ENCODE results near the gene PTMS. TPM values are rescaled to one million over a fixed set of nuclear protein-coding genes. Genes with fewer than 3 reads are reported as not detected.
"Not testable (repeated sequence)": the region's sequence is repeated elsewhere in the genome, so short reads cannot be mapped to it uniquely, and the experiment has no call there.

Gene PTMS, protein sequence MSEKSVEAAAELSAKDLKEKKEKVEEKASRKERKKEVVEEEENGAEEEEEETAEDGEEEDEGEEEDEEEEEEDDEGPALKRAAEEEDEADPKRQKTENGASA
- 10 to 100 TPM; 87.1 to 97.7 TPM for total RNA-seq

DNA sequence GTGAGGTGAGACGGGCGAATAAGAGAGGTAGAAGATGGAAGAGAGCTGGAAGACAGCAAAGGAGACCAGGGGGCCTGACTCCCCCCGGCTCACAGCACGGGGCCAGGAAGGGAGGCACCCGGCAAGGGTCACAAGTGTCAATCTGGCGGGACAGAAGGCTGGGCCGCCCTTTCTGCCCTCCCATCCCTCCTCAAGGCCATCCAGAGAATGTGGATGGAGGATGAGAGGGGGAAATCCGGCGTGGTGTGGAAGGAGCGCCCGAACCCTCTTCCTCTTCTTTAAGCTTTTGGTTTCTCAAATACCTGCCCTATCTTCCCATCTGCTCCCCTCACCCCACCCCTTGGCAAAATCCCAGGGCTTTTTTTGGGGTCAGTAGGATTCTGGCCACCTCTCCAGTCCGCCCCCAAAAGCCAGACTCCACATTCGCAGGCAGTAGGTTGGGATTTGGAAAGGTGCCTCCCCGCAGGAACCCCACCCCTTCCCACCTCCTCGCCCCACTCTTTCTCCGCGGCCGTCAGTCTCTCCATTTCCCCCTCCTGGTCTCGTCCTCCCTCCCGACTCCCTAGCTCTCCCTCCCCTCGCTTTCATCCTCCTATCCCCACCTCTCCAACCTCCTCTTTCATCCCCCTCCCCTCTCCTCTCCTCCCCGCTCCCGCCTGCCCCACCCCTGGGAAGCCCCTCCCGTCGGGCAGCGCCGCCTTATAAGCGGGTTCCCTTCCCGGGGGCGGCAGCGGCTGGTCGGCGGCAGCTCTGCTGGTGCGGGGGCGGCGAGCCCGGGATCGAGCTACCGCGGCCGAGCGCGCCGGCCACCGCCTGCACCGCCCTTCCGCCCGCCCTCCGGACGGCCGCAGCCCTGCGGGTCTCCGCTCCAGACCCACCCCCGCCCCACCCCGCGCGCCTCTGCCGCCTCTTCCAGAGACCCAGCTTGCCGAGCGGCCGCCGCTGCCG, at the start of gene PTMS:
TSS of gene PTMS (plus strand) at position 730 of the 948 bp plus-strand sequence. CDS start 343 bp downstream, outside the sequence.
- ChIA-PET CTCF (interaction anchor here (0.8 to 4.2 kb wide), 26 partner anchors 8 to 343 kb away, joined by 3 to 45 read pairs (median 4); partner anchors contain the start of genes C12orf57, COPS7A, GPR162 and MLF2), POLR2A (interaction anchor here (0.5 to 2.9 kb wide), 8 partner anchors 8 to 172 kb away, joined by 3 to 14 read pairs (median 4); partner anchors contain the start of genes MLF2, SPSB2 and ZNF384)

DNA sequence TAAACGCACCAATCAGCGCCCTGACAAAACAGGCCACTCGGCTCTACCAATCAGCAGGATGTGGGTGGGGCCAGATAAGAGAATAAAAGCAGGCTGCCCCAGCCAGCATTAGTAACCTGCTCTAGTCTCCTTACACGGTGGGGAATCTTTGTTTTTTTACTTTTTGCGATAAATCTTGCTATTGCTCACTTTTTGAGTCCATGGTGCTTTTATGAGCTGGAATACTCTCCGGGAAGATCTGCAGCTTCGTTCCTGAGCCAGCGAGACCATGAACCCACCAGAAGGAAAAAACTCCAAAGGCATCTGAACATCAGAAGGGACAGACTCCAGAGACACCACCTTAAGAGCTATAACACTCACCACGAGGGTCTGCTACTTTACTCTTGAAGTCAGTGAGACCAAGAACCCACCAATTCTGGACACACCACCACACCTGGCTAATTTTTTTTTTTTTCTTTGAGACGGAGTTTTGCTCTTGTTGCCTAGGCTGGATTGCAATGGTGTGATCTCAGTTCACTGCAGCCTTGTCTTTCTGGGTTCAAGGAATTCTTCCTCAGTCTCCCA, 49.2 kb upstream of the PTMS start:
- ChIA-PET CTCF (no interaction called here), POLR2A (no interaction called here)

DNA sequence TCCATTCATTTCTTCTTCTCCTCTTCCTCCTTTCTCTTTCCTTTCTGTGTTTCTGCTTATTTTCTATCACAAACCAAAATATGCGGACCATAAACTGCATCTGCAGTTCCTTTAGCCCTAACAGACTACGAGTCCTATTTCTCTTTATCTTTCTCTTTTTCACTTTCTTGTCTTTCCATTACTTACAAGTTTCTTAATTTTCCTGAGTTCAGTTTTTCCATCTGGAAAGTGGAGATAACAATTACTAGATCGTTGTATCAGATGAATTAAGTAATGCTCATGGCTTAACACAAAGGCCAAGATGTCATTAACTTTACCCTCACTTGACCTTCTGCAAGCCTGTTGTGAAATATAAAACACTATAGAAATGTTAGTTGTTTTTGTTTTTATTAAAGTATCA, 43.3 kb upstream of the PTMS start:
- CTCF ChIA-PET, result interaction anchor here (0.7 to 2.4 kb wide), 5 partner anchors 34 to 103 kb away, joined by 4 to 12 read pairs (median 9); partner anchors contain the start of gene ZNF384
- POLR2A ChIA-PET, result interaction anchor here (1.2 to 2.1 kb wide), 4 partner anchors 14 to 34 kb away, joined by 4 to 52 read pairs (median 18); partner anchors contain the start of genes MLF2 and ZNF384

DNA sequence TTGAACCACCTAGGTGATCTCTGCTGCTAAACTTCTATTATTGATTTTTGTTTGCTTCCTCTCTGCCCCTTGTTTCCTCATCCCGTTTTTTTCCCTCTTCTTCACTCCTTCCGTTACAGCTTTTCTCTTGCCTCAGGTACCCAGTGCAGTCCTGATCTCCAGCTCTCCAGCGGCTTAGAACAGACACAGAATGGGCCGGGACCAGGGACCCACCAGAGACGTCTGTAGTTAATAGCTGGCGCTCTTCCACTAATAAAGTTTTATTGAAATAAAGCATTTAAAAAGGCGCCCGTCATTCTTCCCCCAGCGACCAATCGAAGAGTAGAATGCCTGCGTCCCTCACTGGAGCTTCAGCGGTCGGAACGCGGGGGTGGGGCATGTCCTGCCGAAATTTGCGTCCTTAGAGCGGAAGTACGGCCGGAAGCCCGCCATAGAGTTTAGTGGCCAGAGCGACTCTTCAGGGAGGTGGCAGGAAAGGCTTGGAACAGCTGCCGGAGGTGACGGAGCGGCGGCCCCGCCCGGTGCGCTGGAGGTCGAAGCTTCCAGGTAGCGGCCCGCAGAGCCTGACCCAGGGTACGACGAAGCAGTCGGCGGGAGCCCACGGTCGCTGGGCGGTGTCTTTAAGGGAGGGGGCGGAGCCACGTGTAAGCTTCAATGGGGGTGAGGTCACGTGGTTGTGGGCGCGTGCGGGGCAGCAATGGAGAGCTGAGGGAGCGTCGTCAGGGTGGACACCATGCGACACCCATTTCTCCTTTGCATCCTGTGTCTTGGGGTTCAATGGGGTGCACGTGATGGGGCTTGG, 42.4 kb upstream of the PTMS start, which contains the start of gene COPS7A:
TSS of gene COPS7A (plus strand) at position 440 of the 802 bp plus-strand sequence. CDS start 611 bp downstream, outside the sequence.
- ChIA-PET POLR2A (interaction anchor here (0.6 to 2.1 kb wide), 14 partner anchors 15 to 253 kb away, joined by 3 to 52 read pairs (median 3); partner anchors contain the start of genes CDCA3, MLF2, SPSB2 and USP5), CTCF (interaction anchor here (0.8 to 2.4 kb wide), 14 partner anchors 29 to 148 kb away, joined by 3 to 19 read pairs (median 4); partner anchors contain the start of genes MLF2, SPSB2 and ZNF384)

DNA sequence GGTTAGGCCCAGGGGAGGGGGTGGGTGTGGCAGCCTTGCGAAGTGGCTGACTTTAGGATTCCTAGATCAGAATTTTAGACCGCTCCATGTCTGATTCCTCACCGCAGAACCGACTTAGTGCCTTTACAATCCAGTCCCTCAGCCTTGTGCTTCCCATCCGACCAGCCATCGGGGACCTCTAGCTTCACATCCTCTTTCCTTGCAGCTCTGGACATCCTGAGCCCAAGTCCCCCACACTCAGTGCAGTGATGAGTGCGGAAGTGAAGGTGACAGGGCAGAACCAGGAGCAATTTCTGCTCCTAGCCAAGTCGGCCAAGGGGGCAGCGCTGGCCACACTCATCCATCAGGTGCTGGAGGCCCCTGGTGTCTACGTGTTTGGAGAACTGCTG, 41.8 kb upstream of the PTMS start:
- ChIA-PET CTCF (interaction anchor here (0.8 to 2.4 kb wide), 14 partner anchors 29 to 148 kb away, joined by 3 to 19 read pairs (median 4); partner anchors contain the start of genes MLF2, SPSB2 and ZNF384), POLR2A (interaction anchor here (0.6 to 2.1 kb wide), 10 partner anchors 15 to 1212 kb away, joined by 3 to 52 read pairs (median 4); partner anchors contain the start of genes CDCA3, MLF2, USP5 and ZNF384)

DNA sequence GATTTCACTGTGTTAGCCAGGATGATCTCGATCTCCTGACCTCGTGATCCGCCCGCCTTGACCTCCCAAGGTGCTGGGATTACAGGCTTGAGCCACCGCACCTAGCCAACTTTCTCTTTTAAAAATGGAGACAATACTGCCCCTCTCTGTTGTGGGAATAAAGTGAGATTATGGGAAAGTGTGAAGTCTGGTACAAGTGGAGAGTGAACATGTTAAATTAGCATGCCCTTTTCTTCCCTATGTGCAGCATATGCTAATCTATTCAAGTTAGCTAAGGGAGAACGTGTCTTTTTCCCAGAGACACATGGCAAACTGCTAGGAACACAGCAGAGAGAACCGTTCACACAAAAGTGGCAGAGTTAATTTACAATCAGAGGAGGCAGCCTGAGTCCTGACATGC, 40.8 kb upstream of the PTMS start:
- CTCF ChIA-PET, result interaction anchor here (0.8 to 2.3 kb wide), 7 partner anchors 28 to 364 kb away, joined by 3 to 19 read pairs (median 4); partner anchors contain the start of genes MLF2 and SPSB2
- POLR2A ChIA-PET, result no interaction called here

DNA sequence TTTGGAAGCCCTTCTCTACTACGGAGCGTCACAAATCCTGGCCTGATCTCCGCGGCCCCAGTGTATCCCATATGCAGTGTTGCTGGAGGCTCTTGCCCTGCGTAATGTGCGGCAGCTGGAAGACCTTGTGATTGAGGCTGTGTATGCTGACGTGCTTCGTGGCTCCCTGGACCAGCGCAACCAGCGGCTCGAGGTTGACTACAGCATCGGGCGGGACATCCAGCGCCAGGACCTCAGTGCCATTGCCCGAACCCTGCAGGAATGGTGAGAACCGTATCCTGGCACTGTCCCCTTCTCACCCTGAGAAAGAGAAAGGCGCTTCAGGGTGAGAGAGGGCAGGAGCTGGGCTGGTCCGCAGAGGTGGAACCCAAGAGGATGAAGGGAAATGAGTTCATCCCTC, 37.0 kb upstream of the PTMS start:
- CTCF ChIA-PET, result no interaction called here
- POLR2A ChIA-PET, result no interaction called here

DNA sequence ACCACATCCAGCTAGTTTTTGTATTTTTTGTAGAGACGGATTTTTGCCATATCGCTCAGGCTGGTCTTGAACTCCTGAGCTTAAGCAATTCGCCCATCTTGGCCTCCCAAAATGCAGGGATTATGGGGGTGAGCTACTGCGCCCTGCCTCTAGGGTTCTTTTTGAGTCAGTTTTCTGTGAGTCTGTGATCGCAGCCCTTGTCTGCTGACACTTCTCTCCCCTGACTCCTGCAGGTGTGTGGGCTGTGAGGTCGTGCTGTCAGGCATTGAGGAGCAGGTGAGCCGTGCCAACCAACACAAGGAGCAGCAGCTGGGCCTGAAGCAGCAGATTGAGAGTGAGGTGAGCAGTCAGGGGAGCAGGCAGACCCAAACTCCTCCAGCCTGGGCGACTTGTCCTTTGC, 36.0 kb upstream of the PTMS start:
- ChIA-PET CTCF (interaction anchor here (1.5 to 2.0 kb wide), 2 partner anchors 23 to 95 kb away, joined by 4 to 6 read pairs; partner anchors contain the start of gene MLF2), POLR2A (no interaction called here)

DNA sequence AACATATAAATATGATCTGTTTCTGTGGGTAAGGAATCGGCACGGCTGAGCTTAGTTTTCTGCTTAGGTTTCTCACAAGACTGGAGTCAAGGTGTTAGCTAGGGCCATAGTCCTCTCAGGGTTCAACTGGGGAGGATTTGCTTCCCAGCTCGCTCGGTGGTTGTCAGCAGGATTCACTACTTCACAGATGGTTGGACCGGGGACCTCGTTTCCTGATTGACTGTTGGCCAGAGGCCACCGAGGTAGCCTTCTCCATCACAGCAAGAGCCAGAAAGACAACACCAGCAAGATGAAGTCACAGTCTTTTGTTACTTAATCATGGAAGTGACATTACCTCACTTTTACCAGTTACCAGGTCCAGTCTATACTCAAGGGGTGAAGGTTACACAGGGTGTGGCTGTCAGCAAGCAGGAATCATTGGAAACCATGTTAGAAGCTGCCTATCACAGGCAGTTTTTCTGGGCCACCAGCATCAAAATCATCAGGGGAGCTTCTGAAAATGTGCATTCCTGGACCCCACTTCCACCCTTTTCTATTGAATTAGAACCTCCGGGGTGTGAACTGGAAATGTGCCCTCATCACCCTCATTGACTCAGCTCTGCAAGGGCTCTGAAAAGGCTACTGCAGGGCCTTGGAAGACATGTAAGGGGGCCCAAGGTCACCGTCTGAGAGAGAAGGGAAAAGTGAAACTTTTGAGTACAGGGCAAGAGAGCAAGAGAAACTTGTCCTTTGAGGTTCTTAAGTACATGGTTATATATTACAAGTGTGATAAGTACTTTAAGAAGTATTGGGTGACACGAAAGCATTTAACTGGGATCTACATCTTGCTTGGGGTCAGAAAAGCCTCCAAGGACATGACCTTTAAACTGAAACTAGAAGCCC, 31.4 kb upstream of the PTMS start:
- CTCF ChIA-PET, result interaction anchor here (0.6 to 0.8 kb wide), 2 partner anchors 30 to 91 kb away, joined by 3 to 4 read pairs; no protein-coding TSS in a partner anchor
- POLR2A ChIA-PET, result interaction anchor here (1.1 kb wide), 1 partner anchor 133 kb away, joined by 3 read pairs; the partner anchor contains the start of gene TPI1

DNA sequence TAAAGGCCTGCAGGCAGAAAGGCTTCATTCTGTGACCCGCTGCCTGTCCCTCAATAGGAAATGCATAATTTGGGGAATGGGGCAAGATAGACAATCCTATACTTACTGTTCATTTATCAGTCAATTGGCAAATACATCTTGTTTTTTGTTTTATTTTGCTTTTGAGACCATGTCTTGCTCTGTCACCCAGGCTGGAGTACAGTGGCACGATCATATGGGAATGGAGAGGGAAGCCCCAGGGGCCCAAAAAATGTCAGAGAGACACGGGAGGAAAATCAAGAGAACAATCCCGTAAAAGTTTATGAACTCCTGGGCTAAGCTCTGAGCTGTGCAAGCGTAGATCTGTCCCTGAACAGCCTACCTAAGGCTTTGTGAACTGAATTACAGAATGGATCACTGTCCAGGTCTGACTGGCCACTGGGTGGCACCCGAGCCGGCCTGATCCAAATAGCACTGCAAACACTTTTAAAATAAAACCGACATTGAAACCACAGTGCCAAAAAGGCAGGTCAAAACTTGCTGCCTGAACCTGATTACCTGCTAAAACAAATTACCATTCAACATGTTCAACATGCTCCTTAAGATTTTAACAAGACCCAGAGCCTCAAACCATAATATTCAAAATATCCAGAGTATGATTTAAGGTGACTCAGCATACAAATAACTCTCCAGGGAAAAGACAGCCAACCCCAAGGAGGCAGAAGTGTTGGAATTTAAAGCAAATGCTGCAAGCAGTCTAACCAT, 30.5 kb upstream of the PTMS start:
- ChIA-PET POLR2A (no interaction called here), CTCF (interaction anchor here (0.6 kb wide), 1 partner anchor 31 kb away, joined by 4 read pairs; no protein-coding TSS in a partner anchor)

DNA sequence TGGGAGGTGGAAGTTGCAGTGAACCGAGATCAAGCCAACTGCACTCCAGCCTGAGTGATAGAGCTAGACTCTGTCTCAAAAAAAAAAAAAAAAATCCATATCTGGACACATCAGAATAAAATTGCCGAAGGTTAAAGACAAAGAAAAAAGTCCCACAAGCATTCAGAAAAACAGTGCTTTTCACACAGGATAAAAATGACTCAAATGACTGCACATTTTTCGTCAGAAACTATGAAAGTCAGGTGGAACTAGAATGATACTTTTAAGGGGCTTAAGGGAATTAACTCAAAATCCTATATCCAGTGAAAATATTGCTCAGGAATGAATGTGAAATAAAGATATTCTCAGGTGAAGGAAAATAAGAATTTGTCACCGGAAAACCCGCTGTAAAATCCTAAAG, 29.4 kb upstream of the PTMS start:
- CTCF ChIA-PET, result no interaction called here
- POLR2A ChIA-PET, result no interaction called here

DNA sequence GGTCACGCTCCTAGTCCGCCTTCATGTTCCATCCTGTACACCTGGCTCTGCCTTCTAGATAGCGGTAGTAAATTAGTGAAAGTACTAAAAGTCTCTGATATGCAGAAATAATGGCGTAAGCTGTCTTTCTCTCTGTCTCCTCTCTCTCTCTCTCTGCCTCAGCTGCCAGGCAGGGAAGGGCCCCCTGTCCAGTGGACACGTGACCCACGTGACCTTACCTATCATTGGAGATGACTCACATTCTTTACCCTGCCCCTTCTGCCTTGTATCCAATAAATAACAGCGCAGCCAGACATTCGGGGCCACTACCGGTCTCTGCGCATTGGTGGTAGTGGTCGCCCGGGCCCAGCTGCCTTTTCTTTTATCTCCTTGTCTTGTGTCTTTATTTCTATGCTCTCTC, 24.1 kb upstream of the PTMS start:
- CTCF ChIA-PET, result not testable (repeated sequence)
- POLR2A ChIA-PET, result interaction anchor here (0.9 to 1.6 kb wide), 2 partner anchors 11 to 32 kb away, joined by 3 to 6 read pairs; partner anchors contain the start of gene MLF2

DNA sequence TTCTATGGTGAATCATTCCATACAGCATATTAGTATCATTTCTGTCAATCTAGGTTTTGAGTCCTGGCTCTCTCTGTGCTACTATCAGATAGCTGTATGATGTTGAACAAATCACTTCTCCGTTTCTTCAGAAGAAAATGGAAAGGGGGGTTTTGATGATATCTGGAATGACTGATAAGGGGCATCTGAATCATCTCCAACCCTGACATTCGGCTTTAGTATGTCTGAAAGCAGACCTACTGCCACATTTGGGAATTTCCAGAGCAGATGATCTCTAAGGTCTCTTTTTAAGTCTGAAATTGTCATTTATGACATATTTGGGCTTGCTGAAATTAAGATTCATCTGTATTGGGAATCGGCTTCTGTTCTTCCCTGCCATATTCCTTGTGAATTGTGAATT, 23.3 kb upstream of the PTMS start:
- ChIA-PET POLR2A (interaction anchor here (0.9 to 1.6 kb wide), 3 partner anchors 10 to 31 kb away, joined by 3 to 6 read pairs (median 4); partner anchors contain the start of genes COPS7A and MLF2), CTCF (interaction anchor here (0.9 kb wide), 1 partner anchor 126 kb away, joined by 3 read pairs; no protein-coding TSS in a partner anchor)

DNA sequence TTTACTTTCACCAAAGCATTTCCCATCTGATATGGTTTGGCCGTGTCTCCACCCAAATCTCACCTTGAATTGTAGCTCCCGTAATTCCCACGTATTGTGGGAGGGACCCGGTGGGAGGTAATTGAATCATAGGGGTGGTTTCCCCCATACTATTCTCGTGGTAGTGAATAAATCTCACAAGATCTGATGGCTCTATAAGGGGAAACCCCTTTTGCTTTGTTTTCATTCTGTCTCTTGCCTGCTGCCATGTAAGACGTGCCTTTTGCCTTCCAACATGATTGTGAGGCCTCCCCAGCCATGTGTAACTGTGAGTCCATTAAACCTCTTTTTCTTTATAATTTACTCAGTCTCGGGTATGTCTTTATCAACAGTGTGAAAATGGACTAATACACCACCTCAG, 22.9 kb upstream of the PTMS start:
- CTCF ChIA-PET, result interaction anchor here (0.9 kb wide), 1 partner anchor 125 kb away, joined by 3 read pairs; no protein-coding TSS in a partner anchor

DNA sequence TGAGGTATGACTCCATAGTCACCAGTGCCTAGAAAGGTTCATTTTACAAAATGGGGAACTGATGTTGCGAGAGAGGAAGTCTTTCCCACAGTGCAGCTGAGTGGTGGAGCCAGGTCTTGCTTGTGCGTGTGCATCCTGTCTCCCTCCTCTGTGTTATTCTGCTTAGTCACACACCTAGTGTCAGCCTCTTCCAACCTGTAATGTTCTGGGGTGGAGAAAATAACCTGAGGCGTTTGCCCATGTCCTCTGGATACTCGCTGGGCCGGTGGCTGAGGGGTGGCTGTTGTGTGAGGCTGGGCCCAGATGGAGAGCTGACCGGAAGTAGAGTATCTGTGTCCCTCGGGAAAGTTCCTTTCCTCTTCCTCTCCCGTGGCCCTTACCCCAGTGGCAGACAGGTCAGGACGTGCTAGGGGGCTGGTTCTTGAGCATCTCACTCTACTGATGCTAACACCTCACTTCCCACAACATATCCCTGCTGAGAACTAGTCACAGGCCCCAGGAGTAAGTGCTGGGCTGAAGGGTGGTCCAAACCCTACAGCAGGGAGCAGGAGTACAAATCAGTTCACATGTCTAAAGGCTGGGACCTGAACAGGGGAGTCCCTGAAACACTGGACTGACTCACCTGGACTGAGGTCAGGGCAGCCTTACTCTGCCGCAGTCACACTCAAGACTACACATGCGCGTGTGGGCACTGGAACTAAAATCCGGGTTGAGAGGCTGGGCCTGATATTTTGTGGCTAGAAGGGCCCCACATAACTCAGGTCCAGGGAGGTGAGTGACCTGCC, 20.2 kb upstream of the PTMS start:
- CTCF ChIA-PET, result interaction anchor here (1.4 kb wide), 1 partner anchor 20 kb away, joined by 3 read pairs; the partner anchor contains the start of gene PTMS

More for the DNA sequence above, 22.9 kb upstream of the PTMS start:
- POLR2A ChIA-PET, result interaction anchor here (0.7 to 1.6 kb wide), 3 partner anchors 10 to 124 kb away, joined by 3 to 6 read pairs (median 4); partner anchors contain the start of genes COPS7A and MLF2

More for the DNA sequence above, 20.2 kb upstream of the PTMS start:
- POLR2A ChIA-PET, result interaction anchor here (0.5 kb wide), 1 partner anchor 57 kb away, joined by 3 read pairs; the partner anchor contains the start of gene ZNF384

Data from activated CD8-positive, alpha-beta memory T cell treated with anti-CD3 and anti-CD28 coated beads for 36 hours (primary cell).